K562 (cell line): ENCODE results near the gene NR2C2AP. TPM values are rescaled to one million over a fixed set of nuclear protein-coding genes. Genes with fewer than 3 reads are reported as not detected.
A peak's percentile ranks its signal among the peaks of the same experiment; 100 is the strongest.

ENCODE experiments used
- AFF4 ChIP-seq: sonication (generic); formaldehyde crosslinking; IDR thresholded peaks from 2 replicates; pipeline ENCODE4 v1.8.0; 2023; ENCODE audit warnings: mild to moderate bottlenecking, missing genetic modification reagents
- CHD1 ChIP-seq: fragments of 200-600 bp; sonication (generic); IDR thresholded peaks from one replicate; pipeline ENCODE4 v1.6.1; 2012; ENCODE audit warnings: mild to moderate bottlenecking, moderate library complexity, low read length, inconsistent platforms
- HINFP ChIP-seq: fragments of 450-650 bp; conservative IDR thresholded peaks from 2 replicates; pipeline ENCODE4 v1.6.1; 2016; ENCODE audit warnings: missing genetic modification characterization, low read depth, mild to moderate bottlenecking, control low read depth, missing compliant biosample characterization
- PBX2 ChIP-seq, 2 experiments: IDR thresholded peaks in 1 of 2; conservative IDR thresholded peaks in 1 of 2; 2 replicates each; pipeline ENCODE4 v1.6.1; 2016; ENCODE audit warnings: low read depth in 2 of 2, mild to moderate bottlenecking in 1 of 2, missing compliant biosample characterization in 1 of 2, missing genetic modification characterization in 1 of 2, moderate library complexity in 1 of 2
- PHF8 ChIP-seq: fragments of 200-600 bp; sonication (generic); IDR thresholded peaks from 2 replicates; pipeline ENCODE4 v1.6.1; 2012; ENCODE audit warnings: mixed run types, mild to moderate bottlenecking, inconsistent platforms, low read length, moderate library complexity, borderline replicate concordance
- RBBP5 ChIP-seq: fragments of 200-600 bp; sonication (generic); IDR thresholded peaks from 2 replicates; pipeline ENCODE4 v1.6.1; 2012; ENCODE audit warnings: borderline replicate concordance, mild to moderate bottlenecking, low read length, control low read depth, inconsistent platforms; ENCODE audit not compliant: insufficient read depth, poor library complexity, severe bottlenecking
- RFX7 ChIP-seq: fragments of 250-450 bp; sonication (Bioruptor Pico); IDR thresholded peaks from 2 replicates; pipeline ENCODE4 v1.5.1; 2021; ENCODE audit warnings: mild to moderate bottlenecking
- SIN3B ChIP-seq: fragments of 450-650 bp; IDR thresholded peaks from 2 replicates; pipeline ENCODE4 v1.6.1; 2017; ENCODE audit warnings: low read depth, mild to moderate bottlenecking, moderate library complexity
- THRAP3 ChIP-seq: fragments of 450-650 bp; IDR thresholded peaks from 2 replicates; pipeline ENCODE4 v1.6.1; 2016; ENCODE audit warnings: mild to moderate bottlenecking, inconsistent platforms, borderline replicate concordance
- TRIM24 ChIP-seq, 2 experiments: fragments of 450-650 bp; IDR thresholded peaks; 2 replicates each; pipeline ENCODE4 v1.6.1; 2016
- VEZF1 ChIP-seq: fragments of 200-800 bp; sonication (Bioruptor generic); IDR thresholded peaks from 2 replicates; pipeline ENCODE4 v1.6.1; 2017; ENCODE audit warnings: missing genetic modification characterization, missing compliant biosample characterization
- ZNF175 ChIP-seq: fragments of 200-800 bp; sonication (Bioruptor generic); IDR thresholded peaks from 2 replicates; pipeline ENCODE4 v1.6.1; 2016; ENCODE audit warnings: low read depth, mild to moderate bottlenecking, missing genetic modification characterization, missing compliant biosample characterization
- ZNF253 ChIP-seq: fragments of 250-450 bp; sonication (Bioruptor Pico); conservative IDR thresholded peaks from 2 replicates; pipeline ENCODE4 v1.6.1; 2021; ENCODE audit warnings: mild to moderate bottlenecking
- ZNF282 ChIP-seq: sonication (generic); formaldehyde crosslinking; IDR thresholded peaks from 2 replicates; pipeline ENCODE4 v1.8.1; 2023; ENCODE audit warnings: missing genetic modification reagents
- ZNF699 ChIP-seq: fragments of 250-450 bp; sonication (Bioruptor Pico); IDR thresholded peaks from 2 replicates; pipeline ENCODE4 v1.8.0; 2021; ENCODE audit warnings: mild to moderate bottlenecking, moderate library complexity; ENCODE audit not compliant: insufficient replicate concordance
- polyA plus RNA-seq, 8 experiments: library from polyadenylated mRNA; depleted of rRNA in 4 of 8; stranded (reverse) in 5 of 8; unstranded in 3 of 8; fragments of >200 nt; fragmentation: Nextera tagmentation in 2 of 8; fragmentation: Illumina TruSeq in 1 of 8; extraction: Ambion mirVana in 2 of 8; extraction: Trizol in 1 of 8; gene quantifications; 2 replicates each; pipeline versions ENCODE4 v1.2.1 to v1.2.3, GENCODE V29; 2011 to 2014; ENCODE audit warnings: inconsistent platforms in 1 of 8, missing spikeins in 1 of 8
- total RNA-seq, 7 experiments: library from RNA; depleted of rRNA in 6 of 7; stranded (reverse); fragments of >200 nt in 6 of 7; fragmentation: Illumina TruSeq in 2 of 7; extraction: Trizol in 2 of 7; gene quantifications; 2 replicates each; pipeline versions ENCODE4 v1.2.1 to v1.2.3, GENCODE V29; 2011 to 2021; ENCODE audit warnings: low replicate concordance in 1 of 7

The NR2C2AP gene
- total and polyA plus RNA-seq, 9 of the 15 experiments (the other 6 are each of a cell fraction or from before 2014, with no cell fraction given): 23.7 to 77.4 (median 32.4) TPM

- TF ChIP-seq ZNF175 (CRISPR knock-in tag) (no peak), AFF4 (peak; percentile 56; the same call in 1 of the 2 replicates), ZNF282 (CRISPR knock-in tag) (no peak), SIN3B (peak; percentile 97), ZNF253 (no peak), HINFP (no peak), RFX7 (CRISPR knock-in tag) (no peak), PBX2 (CRISPR knock-in tag; IDR thresholded peaks at IDR 0.05; ENCODE audit: low read depth) (no peak), PBX2 (tag; conservative IDR thresholded peaks at IDR 0.05; ENCODE audit: low read depth) (no peak), PHF8 (peak; percentile 78; the same call in 1 of the 2 replicates), CHD1 (no peak), TRIM24 (IDR thresholded peaks at IDR 0.05) (peak in 1 of 2 experiments; percentile 99; a peak in 2 of 4 replicates), THRAP3 (no peak), ZNF699 (CRISPR knock-in tag) (no peak), VEZF1 (CRISPR knock-in tag) (peak; percentile 97), RBBP5 (peak; percentile 98)
Observed at GRCh38 chr19:19192078-19192882, 10.9 kb downstream of the NR2C2AP start, which contains the start of the genes BORCS8 and RFXANK (continued).
